Measurements from ENCODE around the gene RHBDL3. TPM values are rescaled to one million over a fixed set of nuclear protein-coding genes. Genes with fewer than 3 reads are reported as not detected.

RHBDL3 gene
- total and polyA plus RNA-seq, 2 donors (not counting 3 experiments of a cell fraction or from before 2014, with no cell fraction given): 0.11 to 0.20 TPM

- FAIRE-seq (peak; percentile 18), DNase-seq (ENCODE audit: low read depth, low spot score) (no peak)
- no peaks in the 10 kb centered on the region for H3K36me3 ChIP-seq (ENCODE audit: control insufficient read depth in 2 of 2, extremely low read depth in 1 of 2, insufficient read depth in 2 of 2, low read length in 2 of 2)
- peaks cover 49 to 62% of the 10 kb centered on the region in 2 experiments for H3K27me3 ChIP-seq (ENCODE audit: control insufficient read depth in 2 of 2, insufficient read depth in 2 of 2, low read length in 2 of 2)
- no peak overlapping the region for H3K27ac ChIP-seq (ENCODE audit: insufficient read depth, low read depth, low read length)
- BruUV-seq (replicated peaks): no TSS peak
- no peaks in the 10 kb centered on the region for H3K9me1 ChIP-seq (replicated peaks; ENCODE audit: control insufficient read depth, extremely low read depth, insufficient read depth, low read length)
- H2AFZ ChIP-seq (ENCODE audit: low read depth, low read length): no peak overlapping the region
- intact Hi-C loops (cut with micrococcal nuclease): no loop called here
- TF ChIP-seq GATA2 (IDR thresholded peaks at IDR 0.05; ENCODE audit: insufficient read depth, insufficient read length, low read depth, low read length) (no peak), MYC (IDR thresholded peaks at IDR 0.05; ENCODE audit: low read depth, low read length) (no peak), JUN (IDR thresholded peaks at IDR 0.05; ENCODE audit: borderline replicate concordance, insufficient read depth, insufficient read length, low read depth) (no peak), CTCF (IDR thresholded peaks at IDR 0.05; ENCODE audit: extremely low read depth in 1 of 2, insufficient read depth in 1 of 2, low read depth in 1 of 2, low read length in 2 of 2) (no peak), EZH2 (IDR thresholded peaks at IDR 0.05; ENCODE audit: borderline replicate concordance, low read depth, low read length, severe bottlenecking) (no peak), POLR2A (IDR thresholded peaks at IDR 0.05; ENCODE audit: low read depth, low read length) (no peak), MAX (IDR thresholded peaks at IDR 0.05; ENCODE audit: insufficient read depth, insufficient read length) (no peak), FOS (IDR thresholded peaks at IDR 0.05; ENCODE audit: borderline replicate concordance, insufficient read depth, low read length) (no peak), POLR2AphosphoS5 (IDR thresholded peaks at IDR 0.05; ENCODE audit: insufficient read depth, low read depth, low read length) (no peak)
- H3K4me2 ChIP-seq (ENCODE audit: insufficient read depth, low read length): no peak overlapping the region
- dilution Hi-C loops (cut with MboI; ENCODE audit: extremely low pct_ligation_motif_present, low sequenced_read_pairs): no loop called here
- H3K9me3 ChIP-seq (replicated peaks; ENCODE audit: control insufficient read depth, insufficient read depth, low read length): no peaks in the 10 kb centered on the region
- ChIA-PET CTCF (no interaction called here), POLR2A (no interaction called here)
- H3K4me1 ChIP-seq (ENCODE audit: control insufficient read depth, extremely low read depth, insufficient read depth, low read length): peaks cover 10% of the 10 kb centered on the region
- H3K79me2 ChIP-seq (ENCODE audit: control insufficient read depth, insufficient read depth, low read length): no peaks in the 10 kb centered on the region
- no peaks in the 10 kb centered on the region for H4K20me1 ChIP-seq (replicated peaks; ENCODE audit: control insufficient read depth, extremely low read depth, insufficient read depth, low read length)
- no peak overlapping the region for H3K9ac ChIP-seq (replicated peaks; ENCODE audit: extremely low read depth, insufficient read depth, low read length)
- H3K4me3 ChIP-seq (replicated peaks in 1 of 3; ENCODE audit: insufficient read depth in 1 of 3, low read depth in 1 of 3, low read length in 3 of 3): no peak overlapping the region
Observed at GRCh38 chr17:32268734-32269288, 3.2 kb downstream of the RHBDL3 start.

Data from endothelial cell of umbilical vein (primary cell).